ENCODE data around the gene PHACTR1. TPM values are rescaled to one million over a fixed set of nuclear protein-coding genes. Genes with fewer than 3 reads are reported as not detected.

Gene PHACTR1
- total RNA-seq, 1 donor from 2014 or later = 8.5 TPM

- H3K4me1 Mint-ChIP-seq (ENCODE audit: low read depth, unreplicated experiment) = peaks cover 8% of the 10 kb centered on the region
- no peak for DNase-seq (ENCODE audit: low read depth)
- FAIRE-seq = no peak
- Histone ChIP-seq H3K4me1 (ENCODE audit: insufficient read depth, low read length) (no peaks in the 10 kb centered on the region), H2AFZ (ENCODE audit: low read depth, low read length) (no peak overlapping the region), H3K36me3 (ENCODE audit: insufficient read depth, low read length) (no peaks in the 10 kb centered on the region), H3K4me3 (ENCODE audit: insufficient read depth, low read depth, low read length) (no peak overlapping the region), H4K20me1 (ENCODE audit: insufficient read depth, low read length) (no peaks in the 10 kb centered on the region), H3K4me2 (ENCODE audit: low read length) (no peak overlapping the region), H3K9ac (ENCODE audit: low read length) (no peak overlapping the region), H3K79me2 (ENCODE audit: insufficient read depth, low read length) (no peaks in the 10 kb centered on the region), H3K27ac (ENCODE audit: low read depth, low read length) (no peak overlapping the region), H3K27me3 (ENCODE audit: insufficient read depth, low read length) (no peaks in the 10 kb centered on the region), H3K9me3 (ENCODE audit: insufficient read depth, low read depth, low read length) (no peaks in the 10 kb centered on the region)
- H3K9me3 Mint-ChIP-seq (ENCODE audit: unreplicated experiment) = no peaks in the 10 kb centered on the region
- no peak overlapping the region for H3K27ac Mint-ChIP-seq (ENCODE audit: unreplicated experiment)
- no peaks in the 10 kb centered on the region for H3K27me3 Mint-ChIP-seq (ENCODE audit: low read depth, unreplicated experiment)
- no peak for TF ChIP-seq EZH2 (IDR thresholded peaks at IDR 0.05; ENCODE audit: insufficient read depth, low read length)
- TF ChIP-seq, protein P1, sequence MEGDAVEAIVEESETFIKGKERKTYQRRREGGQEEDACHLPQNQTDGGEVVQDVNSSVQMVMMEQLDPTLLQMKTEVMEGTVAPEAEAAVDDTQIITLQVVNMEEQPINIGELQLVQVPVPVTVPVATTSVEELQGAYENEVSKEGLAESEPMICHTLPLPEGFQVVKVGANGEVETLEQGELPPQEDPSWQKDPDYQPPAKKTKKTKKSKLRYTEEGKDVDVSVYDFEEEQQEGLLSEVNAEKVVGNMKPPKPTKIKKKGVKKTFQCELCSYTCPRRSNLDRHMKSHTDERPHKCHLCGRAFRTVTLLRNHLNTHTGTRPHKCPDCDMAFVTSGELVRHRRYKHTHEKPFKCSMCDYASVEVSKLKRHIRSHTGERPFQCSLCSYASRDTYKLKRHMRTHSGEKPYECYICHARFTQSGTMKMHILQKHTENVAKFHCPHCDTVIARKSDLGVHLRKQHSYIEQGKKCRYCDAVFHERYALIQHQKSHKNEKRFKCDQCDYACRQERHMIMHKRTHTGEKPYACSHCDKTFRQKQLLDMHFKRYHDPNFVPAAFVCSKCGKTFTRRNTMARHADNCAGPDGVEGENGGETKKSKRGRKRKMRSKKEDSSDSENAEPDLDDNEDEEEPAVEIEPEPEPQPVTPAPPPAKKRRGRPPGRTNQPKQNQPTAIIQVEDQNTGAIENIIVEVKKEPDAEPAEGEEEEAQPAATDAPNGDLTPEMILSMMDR (IDR thresholded peaks at IDR 0.05; ENCODE audit: insufficient read depth, low read depth, low read length) = no peak
- no peak overlapping the region for H3K4me3 Mint-ChIP-seq (ENCODE audit: unreplicated experiment)
- H3K36me3 Mint-ChIP-seq (ENCODE audit: low read depth, unreplicated experiment) = peaks cover 7% of the 10 kb centered on the region
Measured at GRCh38 chr6:13235339-13235738, 518.8 kb downstream of the PHACTR1 start.

GRCh38 chr6:13237318-13237717 lies 520.8 kb downstream of the PHACTR1 start:
- TF ChIP-seq, protein P1 (IDR thresholded peaks at IDR 0.05; ENCODE audit: insufficient read depth, low read depth, low read length) = no peak
- no peak for TF ChIP-seq EZH2 (IDR thresholded peaks at IDR 0.05; ENCODE audit: insufficient read depth, low read length)

DNA sequence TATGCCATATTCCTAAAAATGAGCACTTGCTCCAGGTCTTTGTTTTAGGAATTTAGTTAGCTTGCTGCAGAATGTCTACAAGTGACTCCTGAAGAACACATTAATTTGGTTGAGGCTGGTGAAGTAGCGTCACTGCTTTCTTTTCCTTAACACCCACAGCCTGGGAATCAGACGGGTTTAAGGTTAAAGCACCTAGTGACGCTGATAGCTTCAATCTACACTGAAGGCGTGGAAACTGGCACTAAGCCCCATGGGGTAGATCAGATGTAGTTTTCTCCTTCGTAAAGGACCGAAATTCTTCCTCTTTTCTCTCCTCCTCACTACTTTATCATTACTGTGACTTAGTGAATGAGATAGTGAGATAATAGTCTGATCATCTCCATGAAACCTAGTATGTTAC lies 521.5 kb downstream of the PHACTR1 start:
- Histone ChIP-seq H3K27ac (ENCODE audit: low read depth, low read length) (no peak overlapping the region), H3K79me2 (ENCODE audit: insufficient read depth, low read length) (no peaks in the 10 kb centered on the region), H3K4me3 (ENCODE audit: insufficient read depth, low read depth, low read length) (no peak overlapping the region), H4K20me1 (ENCODE audit: insufficient read depth, low read length) (no peaks in the 10 kb centered on the region), H3K9me3 (ENCODE audit: insufficient read depth, low read depth, low read length) (no peaks in the 10 kb centered on the region), H3K36me3 (ENCODE audit: insufficient read depth, low read length) (no peaks in the 10 kb centered on the region), H3K9ac (ENCODE audit: low read length) (no peak overlapping the region), H3K4me2 (ENCODE audit: low read length) (no peak overlapping the region), H3K27me3 (ENCODE audit: insufficient read depth, low read length) (no peaks in the 10 kb centered on the region), H2AFZ (ENCODE audit: low read depth, low read length) (no peak overlapping the region), H3K4me1 (ENCODE audit: insufficient read depth, low read length) (no peaks in the 10 kb centered on the region)
- H3K4me1 Mint-ChIP-seq (ENCODE audit: low read depth, unreplicated experiment) = peaks cover 8% of the 10 kb centered on the region
- DNase-seq (ENCODE audit: low read depth) (no peak), FAIRE-seq (no peak)
- no peak for TF ChIP-seq EZH2 (IDR thresholded peaks at IDR 0.05; ENCODE audit: insufficient read depth, low read length)
- TF ChIP-seq, protein P1 (IDR thresholded peaks at IDR 0.05; ENCODE audit: insufficient read depth, low read depth, low read length) = no peak
- H3K36me3 Mint-ChIP-seq (ENCODE audit: low read depth, unreplicated experiment) = peaks cover 9% of the 10 kb centered on the region
- no peaks in the 10 kb centered on the region for H3K27me3 Mint-ChIP-seq (ENCODE audit: low read depth, unreplicated experiment)
- no peak overlapping the region for H3K4me3 Mint-ChIP-seq (ENCODE audit: unreplicated experiment)
- no peak overlapping the region for H3K27ac Mint-ChIP-seq (ENCODE audit: unreplicated experiment)
- H3K9me3 Mint-ChIP-seq (ENCODE audit: unreplicated experiment) = peaks cover 3% of the 10 kb centered on the region

More at GRCh38 chr6:13237318-13237717, 520.8 kb downstream of the PHACTR1 start:
- H3K4me1 Mint-ChIP-seq (ENCODE audit: low read depth, unreplicated experiment) = peaks cover 8% of the 10 kb centered on the region
- Histone ChIP-seq H2AFZ (ENCODE audit: low read depth, low read length) (no peak overlapping the region), H3K9me3 (ENCODE audit: insufficient read depth, low read depth, low read length) (no peaks in the 10 kb centered on the region), H3K4me1 (ENCODE audit: insufficient read depth, low read length) (no peaks in the 10 kb centered on the region), H3K79me2 (ENCODE audit: insufficient read depth, low read length) (no peaks in the 10 kb centered on the region), H3K27ac (ENCODE audit: low read depth, low read length) (no peak overlapping the region), H3K27me3 (ENCODE audit: insufficient read depth, low read length) (no peaks in the 10 kb centered on the region), H3K4me3 (ENCODE audit: insufficient read depth, low read depth, low read length) (no peak overlapping the region), H4K20me1 (ENCODE audit: insufficient read depth, low read length) (no peaks in the 10 kb centered on the region), H3K36me3 (ENCODE audit: insufficient read depth, low read length) (no peaks in the 10 kb centered on the region), H3K9ac (ENCODE audit: low read length) (no peak overlapping the region), H3K4me2 (ENCODE audit: low read length) (no peak overlapping the region)
- FAIRE-seq (no peak), DNase-seq (ENCODE audit: low read depth) (no peak)
- H3K36me3 Mint-ChIP-seq (ENCODE audit: low read depth, unreplicated experiment) = peaks cover 9% of the 10 kb centered on the region
- no peak overlapping the region for H3K27ac Mint-ChIP-seq (ENCODE audit: unreplicated experiment)
- peaks cover 3% of the 10 kb centered on the region for H3K9me3 Mint-ChIP-seq (ENCODE audit: unreplicated experiment)
- no peak overlapping the region for H3K4me3 Mint-ChIP-seq (ENCODE audit: unreplicated experiment)
- no peaks in the 10 kb centered on the region for H3K27me3 Mint-ChIP-seq (ENCODE audit: low read depth, unreplicated experiment)

Measured in astrocyte (in vitro differentiated cells and primary cell).